Neural progenitor cell (in vitro differentiated cells): Measurements from ENCODE around the gene RAB11FIP5. TPM values are rescaled to one million over a fixed set of nuclear protein-coding genes. Genes with fewer than 3 reads are reported as not detected.

Experiments
- DNase-seq: peaks from one replicate; pipeline ENCODE4 v3.0.0-alpha.2; 2016; ENCODE audit warnings: low spot score
- H2AFZ ChIP-seq: fragments of 200-600 bp; sonication (generic); replicated peaks from 2 replicates; pipeline ENCODE4 v1.6.1; 2016; ENCODE audit warnings: antibody characterized with exemption
- H3F3A ChIP-seq: fragments of 200-600 bp; sonication (generic); 2 replicates; pipeline ENCODE4 v1.6.1; 2016; ENCODE audit warnings: antibody characterized with exemption, low read depth
- H3K27ac ChIP-seq: fragments of 200-600 bp; sonication (generic); 2 replicates; pipeline ENCODE4 v1.5.1; 2016; ENCODE audit warnings: mild to moderate bottlenecking
- H3K27me3 ChIP-seq: fragments of 200-600 bp; sonication (generic); 2 replicates; pipeline ENCODE4 v1.6.1; 2016; ENCODE audit warnings: mild to moderate bottlenecking, moderate library complexity
- H3K36me3 ChIP-seq: fragments of 200-600 bp; sonication (generic); 2 replicates; pipeline ENCODE4 v1.5.1; 2016
- H3K4me1 ChIP-seq: fragments of 200-600 bp; sonication (generic); 2 replicates; pipeline ENCODE4 v1.6.1; 2016; ENCODE audit warnings: mixed run types
- H3K4me2 ChIP-seq: fragments of 200-600 bp; sonication (generic); 2 replicates; pipeline ENCODE4 v1.6.1; 2016
- H3K4me3 ChIP-seq: fragments of 200-600 bp; sonication (generic); 2 replicates; pipeline ENCODE4 v1.5.1; 2016
- H3K79me2 ChIP-seq: fragments of 200-600 bp; sonication (generic); 2 replicates; pipeline ENCODE4 v1.6.1; 2016; ENCODE audit warnings: low read depth
- H3K9ac ChIP-seq: fragments of 200-600 bp; sonication (generic); 2 replicates; pipeline ENCODE4 v1.6.1; 2016
- H3K9me3 ChIP-seq: fragments of 200-600 bp; sonication (generic); 2 replicates; pipeline ENCODE4 v1.5.1; 2016; ENCODE audit warnings: low read depth
- H4K20me1 ChIP-seq: fragments of 200-600 bp; sonication (generic); 2 replicates; pipeline ENCODE4 v1.6.1; 2016; ENCODE audit warnings: low read depth
- H3K27ac Mint-ChIP-seq: 3 replicates; pipeline ENCODE4 v1.8.0; 2021; ENCODE audit warnings: mixed read lengths
- H3K27me3 Mint-ChIP-seq: 2 replicates; pipeline ENCODE4 v1.8.0; 2022; ENCODE audit warnings: low read depth, mild to moderate bottlenecking, inconsistent platforms, moderate library complexity, mixed read lengths; ENCODE audit not compliant: insufficient read depth
- H3K36me3 Mint-ChIP-seq: 3 replicates; pipeline ENCODE4 v1.8.0; 2021; ENCODE audit warnings: mixed read lengths
- H3K4me1 Mint-ChIP-seq: 3 replicates; pipeline ENCODE4 v1.8.0; 2021; ENCODE audit warnings: mixed read lengths
- H3K4me3 Mint-ChIP-seq: 3 replicates; pipeline ENCODE4 v1.8.0; 2021; ENCODE audit warnings: mild to moderate bottlenecking, moderate library complexity, mixed read lengths
- H3K9me3 Mint-ChIP-seq: 3 replicates; pipeline ENCODE4 v1.8.0; 2020; ENCODE audit warnings: mixed read lengths
- EZH2 ChIP-seq: fragments of 200-600 bp; sonication (generic); IDR thresholded peaks from 2 replicates; pipeline ENCODE4 v1.6.1; 2017; ENCODE audit warnings: antibody characterized with exemption, mild to moderate bottlenecking, moderate library complexity
- EZH2phosphoT487 ChIP-seq: fragments of 200-600 bp; sonication (generic); IDR thresholded peaks from 2 replicates; pipeline ENCODE4 v1.6.1; 2017; ENCODE audit warnings: antibody characterized with exemption
- total RNA-seq: library from RNA; depleted of rRNA; stranded (reverse); fragments of >200 nt; gene quantifications from 2 replicates; pipeline ENCODE4 v1.2.3, GENCODE V29; 2015; ENCODE audit warnings: low replicate concordance
- TF ChIP-seq, protein P1 (sequence below): fragments of 200-600 bp; sonication (generic); IDR thresholded peaks from 2 replicates; pipeline ENCODE4 v1.5.1; 2017; ENCODE audit warnings: antibody characterized with exemption, mild to moderate bottlenecking

Gene RAB11FIP5
- total RNA-seq, 1 donor from 2014 or later = 4.2 TPM

DNA sequence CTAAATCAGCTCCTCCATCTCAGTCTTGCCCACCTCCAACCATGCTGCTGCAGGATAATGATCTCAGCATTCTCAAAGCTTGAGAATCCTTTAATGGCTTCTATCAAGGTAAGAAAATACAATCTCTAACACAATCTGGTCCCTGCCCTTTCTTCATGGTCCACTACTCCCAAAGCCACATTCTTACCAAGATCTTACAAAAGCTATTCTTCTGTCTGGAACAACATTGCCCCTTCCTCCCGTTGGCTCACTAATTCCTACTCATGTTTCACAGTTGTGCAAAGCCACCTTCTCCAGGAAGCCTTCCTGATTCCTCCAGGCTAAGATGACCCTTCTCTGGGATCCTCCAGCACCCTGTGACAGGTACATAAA, 35.3 kb downstream of the RAB11FIP5 start:
- H3K27ac Mint-ChIP-seq = no peak overlapping the region
- no peaks in the 10 kb centered on the region for H3F3A ChIP-seq
- H2AFZ ChIP-seq = no peak overlapping the region
- H3K4me1 ChIP-seq = peaks cover 9% of the 10 kb centered on the region
- TF ChIP-seq EZH2phosphoT487 (no peak), EZH2 (no peak)
- TF ChIP-seq, protein P1, sequence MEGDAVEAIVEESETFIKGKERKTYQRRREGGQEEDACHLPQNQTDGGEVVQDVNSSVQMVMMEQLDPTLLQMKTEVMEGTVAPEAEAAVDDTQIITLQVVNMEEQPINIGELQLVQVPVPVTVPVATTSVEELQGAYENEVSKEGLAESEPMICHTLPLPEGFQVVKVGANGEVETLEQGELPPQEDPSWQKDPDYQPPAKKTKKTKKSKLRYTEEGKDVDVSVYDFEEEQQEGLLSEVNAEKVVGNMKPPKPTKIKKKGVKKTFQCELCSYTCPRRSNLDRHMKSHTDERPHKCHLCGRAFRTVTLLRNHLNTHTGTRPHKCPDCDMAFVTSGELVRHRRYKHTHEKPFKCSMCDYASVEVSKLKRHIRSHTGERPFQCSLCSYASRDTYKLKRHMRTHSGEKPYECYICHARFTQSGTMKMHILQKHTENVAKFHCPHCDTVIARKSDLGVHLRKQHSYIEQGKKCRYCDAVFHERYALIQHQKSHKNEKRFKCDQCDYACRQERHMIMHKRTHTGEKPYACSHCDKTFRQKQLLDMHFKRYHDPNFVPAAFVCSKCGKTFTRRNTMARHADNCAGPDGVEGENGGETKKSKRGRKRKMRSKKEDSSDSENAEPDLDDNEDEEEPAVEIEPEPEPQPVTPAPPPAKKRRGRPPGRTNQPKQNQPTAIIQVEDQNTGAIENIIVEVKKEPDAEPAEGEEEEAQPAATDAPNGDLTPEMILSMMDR = no peak
- H3K27ac ChIP-seq = no peak overlapping the region
- no peaks in the 10 kb centered on the region for H3K9me3 Mint-ChIP-seq
- H4K20me1 ChIP-seq = peaks cover 5% of the 10 kb centered on the region
- H3K79me2 ChIP-seq = no peaks in the 10 kb centered on the region
- no peaks in the 10 kb centered on the region for H3K9me3 ChIP-seq
- no peaks in the 10 kb centered on the region for H3K4me1 Mint-ChIP-seq
- peaks cover 5% of the 10 kb centered on the region for H3K27me3 Mint-ChIP-seq
- H3K4me2 ChIP-seq = no peak overlapping the region
- peaks cover 8% of the 10 kb centered on the region for H3K27me3 ChIP-seq
- no peak overlapping the region for H3K4me3 ChIP-seq
- H3K36me3 Mint-ChIP-seq = peaks cover 3% of the 10 kb centered on the region
- DNase-seq = no peak
- H3K9ac ChIP-seq = no peak overlapping the region
- no peak overlapping the region for H3K4me3 Mint-ChIP-seq
- H3K36me3 ChIP-seq = no peaks in the 10 kb centered on the region

DNA sequence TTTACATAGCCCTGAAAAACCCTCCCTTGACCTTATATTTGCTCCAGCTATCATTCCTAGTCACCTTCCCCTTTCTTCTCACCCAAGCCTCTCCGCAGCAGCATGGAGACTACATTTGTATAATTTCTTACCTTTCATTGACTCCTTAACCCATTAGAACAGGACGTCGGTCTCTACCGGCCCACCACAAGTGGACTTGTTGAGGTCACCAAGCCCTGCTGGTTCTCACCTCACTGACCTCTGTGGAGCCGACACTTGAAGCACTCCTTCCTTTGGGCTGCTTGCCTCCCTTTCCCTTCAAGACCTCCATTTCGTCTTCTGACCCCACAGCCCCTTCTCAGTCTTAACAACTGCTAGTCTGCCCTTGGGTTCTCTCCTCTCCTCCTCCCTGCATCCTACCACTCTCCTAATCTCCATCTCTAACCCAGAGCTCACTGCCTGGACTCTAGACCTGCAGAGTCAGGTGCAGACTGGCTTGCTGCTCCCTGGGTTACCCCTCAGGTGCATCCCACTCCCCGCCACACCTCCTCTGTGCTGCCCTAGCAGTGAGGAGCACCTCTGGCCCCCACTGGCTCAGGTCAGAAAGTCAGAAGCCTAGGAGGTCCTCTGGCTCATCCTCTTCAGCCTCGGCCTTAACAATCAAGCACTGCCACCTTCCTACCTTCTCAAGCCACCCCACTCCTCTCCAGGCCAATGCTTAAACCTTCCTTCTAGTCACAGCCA, 35.9 kb downstream of the RAB11FIP5 start:
- no peak overlapping the region for H2AFZ ChIP-seq
- H3F3A ChIP-seq = no peaks in the 10 kb centered on the region
- no peak overlapping the region for H3K27ac Mint-ChIP-seq
- H3K4me1 ChIP-seq = peaks cover 13% of the 10 kb centered on the region
- no peaks in the 10 kb centered on the region for H3K9me3 Mint-ChIP-seq
- H3K36me3 Mint-ChIP-seq = peaks cover 3% of the 10 kb centered on the region
- no peak overlapping the region for H3K4me3 ChIP-seq
- no peaks in the 10 kb centered on the region for H3K79me2 ChIP-seq
- H3K4me2 ChIP-seq = no peak overlapping the region
- H4K20me1 ChIP-seq = peaks cover 5% of the 10 kb centered on the region
- peaks cover 4% of the 10 kb centered on the region for H3K27me3 Mint-ChIP-seq
- no peak overlapping the region for H3K4me3 Mint-ChIP-seq
- peaks cover 14% of the 10 kb centered on the region for H3K27me3 ChIP-seq
- peaks cover 4% of the 10 kb centered on the region for H3K4me1 Mint-ChIP-seq
- no peak for DNase-seq
- H3K9ac ChIP-seq = no peak overlapping the region
- no peaks in the 10 kb centered on the region for H3K9me3 ChIP-seq
- H3K36me3 ChIP-seq = no peaks in the 10 kb centered on the region
- H3K27ac ChIP-seq = no peak overlapping the region
- no peak for TF ChIP-seq EZH2
- TF ChIP-seq, protein P1 = no peak
- TF ChIP-seq EZH2phosphoT487 = no peak

DNA sequence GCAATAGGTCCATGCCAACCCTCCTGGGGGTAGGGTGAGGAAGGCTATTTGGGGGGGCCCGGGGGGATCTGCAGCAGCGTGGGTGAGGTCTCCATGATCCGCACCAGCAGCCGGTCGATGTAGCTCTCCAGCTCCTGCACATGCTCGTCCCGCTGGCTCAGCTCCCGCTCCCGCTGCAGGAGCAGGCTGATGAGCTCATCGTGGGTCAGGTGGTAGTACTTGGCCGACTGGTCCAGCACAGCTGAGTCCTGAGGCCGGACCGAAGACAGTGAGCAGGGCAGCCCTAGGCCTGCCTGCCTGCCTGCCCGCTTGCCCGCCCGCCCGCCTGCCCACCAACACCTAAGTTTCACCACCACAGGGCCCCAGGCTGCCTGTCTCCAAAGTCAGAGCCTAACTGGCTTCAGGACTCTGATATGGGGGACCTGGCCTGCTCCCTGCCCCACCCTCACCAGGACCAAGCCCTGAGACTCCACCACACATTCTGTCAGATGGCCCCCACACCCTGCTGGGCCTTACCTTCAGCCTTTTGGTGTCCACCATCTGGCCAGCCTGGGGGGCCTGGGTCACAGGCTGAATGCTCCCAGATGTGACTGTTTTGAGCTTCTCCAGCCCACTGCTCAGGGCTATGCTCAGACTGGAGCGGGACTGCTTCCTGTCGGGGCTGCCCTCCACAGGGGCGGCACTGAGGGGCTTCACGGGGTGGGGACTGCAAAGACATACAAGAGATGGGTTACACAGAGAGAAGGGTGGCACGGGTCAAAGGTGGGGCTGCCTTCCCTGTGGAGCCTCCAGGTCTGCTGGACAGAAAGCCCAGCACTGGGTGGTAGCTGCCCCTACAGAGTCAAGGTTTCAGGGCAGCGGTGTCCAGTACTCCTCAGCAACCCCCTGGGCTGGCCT, 37.0 kb downstream of the RAB11FIP5 start:
- H3K4me1 ChIP-seq = peaks cover 4% of the 10 kb centered on the region
- H4K20me1 ChIP-seq = no peaks in the 10 kb centered on the region
- no peak overlapping the region for H3K4me3 ChIP-seq
- peaks cover 3% of the 10 kb centered on the region for H3K36me3 Mint-ChIP-seq
- H3K27me3 ChIP-seq = peaks cover 15% of the 10 kb centered on the region
- H3K27ac Mint-ChIP-seq = no peak overlapping the region
- no peak overlapping the region for H3K4me2 ChIP-seq
- peaks cover 4% of the 10 kb centered on the region for H3K4me1 Mint-ChIP-seq
- no peaks in the 10 kb centered on the region for H3K79me2 ChIP-seq
- H3K9me3 ChIP-seq = no peaks in the 10 kb centered on the region
- H3K27me3 Mint-ChIP-seq = peaks cover 3% of the 10 kb centered on the region
- H3F3A ChIP-seq = peaks cover 4% of the 10 kb centered on the region
- no peaks in the 10 kb centered on the region for H3K9me3 Mint-ChIP-seq
- H2AFZ ChIP-seq = no peak overlapping the region
- H3K9ac ChIP-seq = no peak overlapping the region
- TF ChIP-seq EZH2phosphoT487 = no peak
- TF ChIP-seq, protein P1 = no peak
- TF ChIP-seq EZH2 = no peak
- no peak overlapping the region for H3K4me3 Mint-ChIP-seq
- DNase-seq = no peak
- no peaks in the 10 kb centered on the region for H3K36me3 ChIP-seq
- H3K27ac ChIP-seq = no peak overlapping the region
